Measurements from ENCODE around the gene ZBTB20.

The ZBTB20 gene

DNA sequence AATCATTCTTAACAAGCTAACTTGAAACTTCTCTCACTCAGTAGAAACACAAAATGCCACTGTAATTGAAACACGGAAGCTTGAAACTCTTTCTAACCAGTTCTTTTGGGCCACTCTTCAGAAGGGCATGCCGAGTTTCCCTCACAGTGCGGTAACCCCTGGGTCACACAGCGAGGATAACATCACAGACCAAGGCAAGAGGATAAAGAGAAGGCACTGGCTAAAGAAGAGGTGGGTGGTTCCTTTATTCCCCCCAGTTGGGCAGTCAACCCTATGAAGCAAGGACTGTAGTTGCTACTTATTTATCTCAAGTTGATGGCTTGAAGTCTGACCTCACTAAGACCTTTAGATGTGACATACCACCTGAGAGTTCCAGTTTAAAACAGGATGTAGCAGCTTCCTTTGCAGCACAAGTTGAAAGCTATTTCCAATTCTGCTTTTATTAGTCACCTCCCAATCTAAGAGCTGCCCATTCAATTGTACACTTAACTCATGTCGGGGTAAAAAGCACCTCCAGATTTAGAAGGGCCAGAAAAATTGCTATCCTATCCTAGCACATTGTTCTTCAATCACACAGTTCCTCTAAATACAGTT lies 580.8 kb downstream of the ZBTB20 start:
- Histone ChIP-seq H3K4me1 (ENCODE audit: control insufficient read depth, insufficient read depth, low read length) (peaks cover 4% of the 10 kb centered on the region; the same call in 1 of the 2 replicates), H3K36me3 (ENCODE audit: control insufficient read depth, insufficient read depth, low read length) (no peaks in the 10 kb centered on the region), H3K27me3 (ENCODE audit: control insufficient read depth, insufficient read depth, low read length) (no peaks in the 10 kb centered on the region), H3K4me3 (ENCODE audit: low read length) (no peak overlapping the region), H3K27ac (ENCODE audit: low read length) (no peak overlapping the region), H3K9me3 (ENCODE audit: control insufficient read depth, insufficient read depth, low read length) (no peaks in the 10 kb centered on the region)
- no CpG with 5 or more reads among the region's 5 CpGs for WGBS (ENCODE audit: insufficient coverage, insufficient read length)
- DNase-seq (ENCODE audit: low read depth, low spot score), result no peak

DNA sequence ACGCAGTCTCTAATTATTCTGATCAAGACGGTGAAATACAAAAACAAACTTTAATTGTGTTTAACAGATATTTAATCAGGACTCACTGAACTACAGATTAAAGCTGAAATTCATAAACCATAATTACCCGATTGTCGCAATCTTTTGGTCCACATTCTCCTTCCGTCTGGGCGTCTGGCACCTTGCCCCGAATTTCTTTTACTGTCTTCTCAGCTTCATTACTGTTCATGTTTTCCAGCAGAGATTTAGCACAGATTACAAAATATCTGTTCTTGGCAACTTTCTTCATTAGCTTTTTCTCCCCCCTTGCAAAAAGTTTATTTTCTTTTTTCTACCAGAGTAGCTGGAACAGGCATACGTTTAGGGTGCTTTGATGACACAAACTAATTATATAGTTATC lies 581.9 kb downstream of the ZBTB20 start:
- WGBS (ENCODE audit: insufficient coverage, insufficient read length), result no CpG with 5 or more reads among the region's 8 CpGs
- Histone ChIP-seq H3K27ac (ENCODE audit: low read length) (no peak overlapping the region), H3K27me3 (ENCODE audit: control insufficient read depth, insufficient read depth, low read length) (no peaks in the 10 kb centered on the region), H3K4me3 (ENCODE audit: low read length) (no peak overlapping the region), H3K9me3 (ENCODE audit: control insufficient read depth, insufficient read depth, low read length) (no peaks in the 10 kb centered on the region), H3K4me1 (ENCODE audit: control insufficient read depth, insufficient read depth, low read length) (peaks cover 4% of the 10 kb centered on the region; the same call in 1 of the 2 replicates), H3K36me3 (ENCODE audit: control insufficient read depth, insufficient read depth, low read length) (no peaks in the 10 kb centered on the region)
- DNase-seq (ENCODE audit: low read depth, low spot score), result no peak

DNA sequence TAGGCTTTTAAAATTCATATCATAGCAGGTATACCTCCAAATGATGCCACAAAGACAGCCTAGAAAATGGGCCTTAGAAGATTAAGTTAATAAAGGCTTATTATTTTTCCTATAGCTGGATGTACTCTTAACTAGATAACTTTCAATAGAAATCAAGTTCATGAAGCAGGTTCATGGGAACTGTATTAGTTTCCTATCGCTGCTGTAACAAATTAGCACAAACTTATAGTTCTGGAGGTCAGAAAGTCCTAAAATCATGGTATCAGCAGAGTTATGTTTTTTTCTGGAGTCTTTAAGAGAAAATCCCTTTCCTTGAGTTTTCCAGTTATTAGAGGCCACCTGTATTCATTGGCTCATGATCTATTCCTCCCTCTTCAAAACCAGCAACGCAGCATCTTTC lies 583.4 kb downstream of the ZBTB20 start:
- Histone ChIP-seq H3K4me1 (ENCODE audit: control insufficient read depth, insufficient read depth, low read length) (peaks cover 4% of the 10 kb centered on the region; the same call in 1 of the 2 replicates), H3K9me3 (ENCODE audit: control insufficient read depth, insufficient read depth, low read length) (no peaks in the 10 kb centered on the region), H3K27me3 (ENCODE audit: control insufficient read depth, insufficient read depth, low read length) (no peaks in the 10 kb centered on the region), H3K27ac (ENCODE audit: low read length) (no peak overlapping the region), H3K4me3 (ENCODE audit: low read length) (no peak overlapping the region), H3K36me3 (ENCODE audit: control insufficient read depth, insufficient read depth, low read length) (no peaks in the 10 kb centered on the region)
- DNase-seq (ENCODE audit: low read depth, low spot score), result no peak
- no CpG with 5 or more reads among the region's 2 CpGs for WGBS (ENCODE audit: insufficient coverage, insufficient read length)

DNA sequence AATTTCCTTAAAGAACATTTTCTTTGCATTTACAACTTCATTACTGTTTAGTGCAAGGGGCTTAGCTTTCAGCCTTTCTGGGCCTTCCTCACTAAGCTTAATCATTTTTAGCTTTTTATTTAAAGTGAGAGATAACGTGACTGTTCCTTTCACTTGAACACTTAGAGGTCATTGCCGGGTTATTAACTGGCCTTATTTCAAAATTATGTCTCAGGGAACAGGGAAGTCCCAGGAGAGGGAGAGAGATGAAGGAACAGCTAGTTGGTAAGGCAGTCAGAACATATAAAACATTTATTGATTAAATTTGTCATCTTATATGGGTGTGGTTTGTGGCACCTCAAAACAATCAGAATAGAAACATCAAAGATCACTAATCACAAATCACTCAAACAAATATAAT lies 584.5 kb downstream of the ZBTB20 start:
- peaks cover 2% of the 10 kb centered on the region; the same call in 1 of the 2 replicates for H3K4me1 ChIP-seq (ENCODE audit: control insufficient read depth, insufficient read depth, low read length)
- no peaks in the 10 kb centered on the region for H3K9me3 ChIP-seq (ENCODE audit: control insufficient read depth, insufficient read depth, low read length)
- no peak for DNase-seq (ENCODE audit: low read depth, low spot score)
- H3K27ac ChIP-seq (ENCODE audit: low read length), result no peak overlapping the region
- no peaks in the 10 kb centered on the region for H3K27me3 ChIP-seq (ENCODE audit: control insufficient read depth, insufficient read depth, low read length)
- no peaks in the 10 kb centered on the region for H3K36me3 ChIP-seq (ENCODE audit: control insufficient read depth, insufficient read depth, low read length)
- WGBS (ENCODE audit: insufficient coverage, insufficient read length), result no CpG with 5 or more reads among the region's 2 CpGs
- no peak overlapping the region for H3K4me3 ChIP-seq (ENCODE audit: low read length)

DNA sequence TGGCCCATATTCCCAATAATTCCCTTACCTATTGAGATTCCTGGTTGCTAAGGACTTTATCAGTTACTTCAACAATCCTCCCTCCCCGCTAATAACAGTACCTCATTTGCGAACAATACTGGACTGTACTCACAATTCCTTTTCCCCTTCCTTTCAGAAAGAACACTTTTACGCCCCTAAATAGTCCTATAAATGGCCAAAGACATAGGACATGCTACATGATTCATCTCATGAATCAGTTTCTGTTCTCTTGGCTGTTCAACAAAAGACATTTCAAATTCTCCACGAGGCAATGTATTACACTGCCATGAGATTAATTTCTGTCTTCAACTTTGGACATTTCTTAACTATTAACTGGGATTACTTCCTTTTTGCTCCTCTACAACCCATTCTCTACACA lies 588.8 kb downstream of the ZBTB20 start:
- WGBS (ENCODE audit: insufficient coverage, insufficient read length), result no CpG with 5 or more reads among the region's 4 CpGs
- no peak for DNase-seq (ENCODE audit: low read depth, low spot score)
- no peak overlapping the region for H3K27ac ChIP-seq (ENCODE audit: low read length)
- no peaks in the 10 kb centered on the region for H3K36me3 ChIP-seq (ENCODE audit: control insufficient read depth, insufficient read depth, low read length)
- no peaks in the 10 kb centered on the region for H3K9me3 ChIP-seq (ENCODE audit: control insufficient read depth, insufficient read depth, low read length)
- H3K4me3 ChIP-seq (ENCODE audit: low read length), result no peak overlapping the region
- no peaks in the 10 kb centered on the region for H3K4me1 ChIP-seq (ENCODE audit: control insufficient read depth, insufficient read depth, low read length)
- H3K27me3 ChIP-seq (ENCODE audit: control insufficient read depth, insufficient read depth, low read length), result no peaks in the 10 kb centered on the region

DNA sequence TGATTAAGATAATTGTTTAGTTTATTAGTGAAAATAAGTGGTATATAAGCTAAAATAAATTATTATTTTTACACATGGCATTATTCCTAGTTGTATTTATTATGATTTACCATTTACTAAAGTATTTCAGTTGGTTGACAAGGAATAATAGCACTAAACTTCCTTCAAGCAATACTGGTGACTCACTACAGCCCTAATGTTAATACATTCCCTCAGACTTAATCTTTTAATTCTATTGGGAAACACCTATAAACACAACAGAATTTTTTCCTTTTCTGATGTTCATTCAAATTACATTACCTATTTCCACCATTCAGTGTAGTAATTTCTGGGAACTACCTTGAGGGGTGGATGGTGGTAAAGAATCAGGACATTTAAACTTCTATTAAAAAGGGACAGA lies 589.3 kb downstream of the ZBTB20 start:
- Histone ChIP-seq H3K9me3 (ENCODE audit: control insufficient read depth, insufficient read depth, low read length) (no peaks in the 10 kb centered on the region), H3K4me3 (ENCODE audit: low read length) (no peak overlapping the region), H3K4me1 (ENCODE audit: control insufficient read depth, insufficient read depth, low read length) (no peaks in the 10 kb centered on the region), H3K27ac (ENCODE audit: low read length) (no peak overlapping the region), H3K27me3 (ENCODE audit: control insufficient read depth, insufficient read depth, low read length) (no peaks in the 10 kb centered on the region), H3K36me3 (ENCODE audit: control insufficient read depth, insufficient read depth, low read length) (no peaks in the 10 kb centered on the region)
- DNase-seq (ENCODE audit: low read depth, low spot score), result no peak

DNA sequence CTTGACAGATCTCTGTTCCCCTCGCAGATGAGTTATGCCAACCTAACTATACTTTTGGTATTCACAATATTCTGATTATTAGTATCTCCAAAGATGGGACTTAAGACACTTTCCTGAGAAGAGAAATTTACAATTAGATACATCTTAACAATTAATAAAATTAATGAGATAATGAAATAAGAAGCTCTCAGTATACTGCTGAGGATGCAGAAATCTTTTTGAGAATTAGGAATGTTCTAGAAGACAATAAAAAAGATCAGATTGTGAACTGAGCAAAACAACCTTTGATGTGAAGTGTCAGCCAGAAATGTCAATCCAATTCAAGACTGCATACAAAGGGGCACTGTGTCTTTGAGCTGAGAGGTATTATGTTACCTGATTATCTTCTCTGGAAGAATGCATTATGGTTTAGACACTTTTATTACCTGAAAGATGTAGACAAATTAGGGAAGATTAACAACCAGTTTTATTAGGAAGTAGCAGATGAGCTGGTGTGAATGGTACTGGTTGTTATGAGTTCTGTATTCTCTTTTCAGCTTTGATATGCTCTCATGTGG lies 590.4 kb downstream of the ZBTB20 start:
- DNase-seq (ENCODE audit: low read depth, low spot score), result no peak
- H3K4me1 ChIP-seq (ENCODE audit: control insufficient read depth, insufficient read depth, low read length), result no peaks in the 10 kb centered on the region
- H3K36me3 ChIP-seq (ENCODE audit: control insufficient read depth, insufficient read depth, low read length), result no peaks in the 10 kb centered on the region
- no peak overlapping the region for H3K4me3 ChIP-seq (ENCODE audit: low read length)
- H3K27ac ChIP-seq (ENCODE audit: low read length), result no peak overlapping the region
- H3K9me3 ChIP-seq (ENCODE audit: control insufficient read depth, insufficient read depth, low read length), result no peaks in the 10 kb centered on the region
- no CpG with 5 or more reads among the region's 1 CpG for WGBS (ENCODE audit: insufficient coverage, insufficient read length)
- H3K27me3 ChIP-seq (ENCODE audit: control insufficient read depth, insufficient read depth, low read length), result no peaks in the 10 kb centered on the region

DNA sequence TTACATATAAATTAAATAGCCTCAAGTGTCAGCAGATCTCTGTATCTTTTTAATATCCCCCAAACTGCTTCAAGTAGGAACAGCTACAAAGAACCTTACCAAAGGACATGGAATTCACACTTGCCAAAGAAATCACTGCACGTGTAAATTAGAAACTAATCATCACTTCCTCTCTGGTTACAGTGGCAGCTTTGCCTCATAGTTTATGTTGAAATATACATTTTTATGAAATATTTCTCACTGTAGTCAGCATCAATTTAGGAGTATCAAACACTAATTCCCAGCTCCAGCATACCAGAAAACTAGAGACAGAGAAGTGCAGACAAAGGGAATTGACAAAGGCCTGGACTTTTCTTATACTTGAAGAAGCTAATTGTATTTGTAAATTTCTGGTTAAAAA lies 592.4 kb downstream of the ZBTB20 start:
- Histone ChIP-seq H3K4me3 (ENCODE audit: low read length) (no peak overlapping the region), H3K27ac (ENCODE audit: low read length) (no peak overlapping the region), H3K36me3 (ENCODE audit: control insufficient read depth, insufficient read depth, low read length) (no peaks in the 10 kb centered on the region), H3K27me3 (ENCODE audit: control insufficient read depth, insufficient read depth, low read length) (no peaks in the 10 kb centered on the region), H3K9me3 (ENCODE audit: control insufficient read depth, insufficient read depth, low read length) (no peaks in the 10 kb centered on the region), H3K4me1 (ENCODE audit: control insufficient read depth, insufficient read depth, low read length) (no peaks in the 10 kb centered on the region)
- no CpG with 5 or more reads among the region's 1 CpG for WGBS (ENCODE audit: insufficient coverage, insufficient read length)
- no peak for DNase-seq (ENCODE audit: low read depth, low spot score)

DNA sequence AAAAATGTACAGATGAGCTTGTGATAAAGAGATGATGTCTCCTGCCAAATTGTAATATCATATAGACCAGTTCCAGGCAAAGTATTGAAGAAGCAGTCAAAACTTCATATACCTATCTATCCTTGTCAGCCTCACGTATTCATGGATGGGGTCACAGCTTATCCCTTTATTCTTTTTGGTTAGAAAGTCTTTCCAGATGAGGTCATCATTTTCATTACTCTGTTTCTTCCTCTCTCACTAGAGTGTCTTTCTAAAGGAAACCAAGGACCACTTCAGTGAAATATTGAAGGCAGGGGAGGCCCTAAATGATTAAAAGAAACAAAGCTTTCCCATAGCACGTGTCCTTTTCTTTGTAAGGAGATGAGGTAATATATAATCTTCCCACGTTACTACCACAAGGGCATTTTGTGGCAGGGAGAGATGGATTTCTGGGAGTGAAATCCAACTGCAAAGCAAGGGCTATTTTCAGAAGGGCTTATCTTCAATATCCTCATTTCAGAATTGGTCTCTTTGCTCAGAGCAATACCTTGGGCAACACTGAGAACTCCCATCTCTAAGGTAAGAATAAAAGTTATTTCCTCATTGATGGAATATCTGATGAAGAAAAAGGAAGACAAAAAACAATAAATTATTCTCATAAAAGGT lies 593.0 kb downstream of the ZBTB20 start:
- Histone ChIP-seq H3K36me3 (ENCODE audit: control insufficient read depth, insufficient read depth, low read length) (no peaks in the 10 kb centered on the region), H3K4me3 (ENCODE audit: low read length) (no peak overlapping the region), H3K27me3 (ENCODE audit: control insufficient read depth, insufficient read depth, low read length) (no peaks in the 10 kb centered on the region), H3K27ac (ENCODE audit: low read length) (no peak overlapping the region), H3K4me1 (ENCODE audit: control insufficient read depth, insufficient read depth, low read length) (no peaks in the 10 kb centered on the region), H3K9me3 (ENCODE audit: control insufficient read depth, insufficient read depth, low read length) (no peaks in the 10 kb centered on the region)
- no peak for DNase-seq (ENCODE audit: low read depth, low spot score)
- no CpG with 5 or more reads among the region's 3 CpGs for WGBS (ENCODE audit: insufficient coverage, insufficient read length)

DNA sequence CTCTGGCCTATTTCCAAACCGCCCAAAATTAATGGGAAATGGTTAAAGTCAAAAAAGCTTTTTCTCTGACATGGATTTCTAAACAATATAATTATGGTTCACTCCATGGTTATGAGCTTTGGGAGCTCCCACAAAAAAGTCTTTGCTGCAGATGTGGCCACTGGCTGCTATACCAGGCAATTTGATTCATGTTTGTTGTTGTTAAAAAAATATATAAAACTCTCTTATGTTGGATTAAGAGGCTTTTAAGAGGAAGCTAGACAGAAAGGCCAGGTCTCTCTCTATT lies 594.6 kb downstream of the ZBTB20 start:
- Histone ChIP-seq H3K4me1 (ENCODE audit: control insufficient read depth, insufficient read depth, low read length) (no peaks in the 10 kb centered on the region), H3K9me3 (ENCODE audit: control insufficient read depth, insufficient read depth, low read length) (no peaks in the 10 kb centered on the region), H3K4me3 (ENCODE audit: low read length) (no peak overlapping the region), H3K27me3 (ENCODE audit: control insufficient read depth, insufficient read depth, low read length) (no peaks in the 10 kb centered on the region), H3K36me3 (ENCODE audit: control insufficient read depth, insufficient read depth, low read length) (no peaks in the 10 kb centered on the region), H3K27ac (ENCODE audit: low read length) (no peak overlapping the region)
- DNase-seq (ENCODE audit: low read depth, low spot score), result no peak
- no CpG with 5 or more reads among the region's 1 CpG for WGBS (ENCODE audit: insufficient coverage, insufficient read length)
